HL-60 (cell line): ENCODE data around the gene TPX2.
"Not testable (repeated sequence)": the region's sequence is repeated elsewhere in the genome, so short reads cannot be mapped to it uniquely, and the experiment has no call there.

Source experiments
- DNase-seq, 2 experiments: peaks; one replicate each; pipeline ENCODE4 v3.0.0-alpha.2; 2010 to 2020; ENCODE audit warnings: low read depth in 1 of 2, low spot score in 1 of 2
- H3K27ac ChIP-seq: fragments of 250-450 bp; sonication (Bioruptor Pico); replicated peaks from 2 replicates; pipeline ENCODE4 v1.5.1; 2020; ENCODE audit warnings: mild to moderate bottlenecking, moderate library complexity
- H3K27me3 ChIP-seq: fragments of 250-450 bp; sonication (Bioruptor Pico); 2 replicates; pipeline ENCODE4 v1.5.1; 2021; ENCODE audit warnings: mild to moderate bottlenecking, moderate library complexity; ENCODE audit not compliant: insufficient read depth, poor library complexity, severe bottlenecking
- H3K4me3 ChIP-seq: replicated peaks from 2 replicates; pipeline ENCODE4 v1.5.1; 2011; ENCODE audit warnings: mild to moderate bottlenecking, control low read depth, low read length; ENCODE audit not compliant: insufficient read depth
- GABPA ChIP-seq: IDR thresholded peaks from 2 replicates; pipeline ENCODE4 v1.6.1; 2012; ENCODE audit warnings: low read depth
- POLR2AphosphoS5 ChIP-seq: IDR thresholded peaks from 2 replicates; pipeline ENCODE4 v1.6.1; 2012; ENCODE audit warnings: low read depth
- SPI1 ChIP-seq: IDR thresholded peaks from 2 replicates; pipeline ENCODE4 v1.6.1; 2012; ENCODE audit warnings: low read depth, mild to moderate bottlenecking, borderline replicate concordance
- TF ChIP-seq, protein P1 (sequence below): IDR thresholded peaks from one replicate; pipeline ENCODE4 v1.5.1; 2011; ENCODE audit warnings: low read length, control low read depth, inconsistent platforms; ENCODE audit not compliant: insufficient read depth
- TF ChIP-seq, protein P2 (sequence below): IDR thresholded peaks from 2 replicates; pipeline ENCODE4 v1.6.1; 2012; ENCODE audit warnings: low read depth; ENCODE audit not compliant: insufficient replicate concordance

TPX2 gene

DNA sequence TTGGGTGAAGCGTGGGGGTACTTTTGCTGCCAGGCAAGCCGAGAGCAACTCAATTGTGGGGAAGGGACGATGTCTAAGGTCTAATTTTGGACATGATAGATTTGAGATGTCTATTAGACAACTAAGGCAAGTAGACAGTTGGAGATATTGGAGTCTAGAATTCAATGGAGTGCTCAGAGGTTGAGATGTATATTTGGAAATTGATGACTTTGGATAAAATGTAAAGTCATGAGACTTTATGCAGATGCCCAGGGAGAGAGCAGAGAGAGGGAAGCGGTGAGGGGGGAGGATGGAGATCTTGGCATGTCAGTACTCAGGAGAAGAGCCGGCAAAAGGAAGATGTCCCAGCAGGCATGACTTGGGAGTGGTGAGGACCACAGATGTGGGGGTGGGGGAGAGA is 87.0 kb downstream of the TPX2 start:
- Histone ChIP-seq H3K4me3 (no peak overlapping the region), H3K27ac (no peak overlapping the region), H3K27me3 (no peaks in the 10 kb centered on the region)
- TF ChIP-seq, protein P1, sequence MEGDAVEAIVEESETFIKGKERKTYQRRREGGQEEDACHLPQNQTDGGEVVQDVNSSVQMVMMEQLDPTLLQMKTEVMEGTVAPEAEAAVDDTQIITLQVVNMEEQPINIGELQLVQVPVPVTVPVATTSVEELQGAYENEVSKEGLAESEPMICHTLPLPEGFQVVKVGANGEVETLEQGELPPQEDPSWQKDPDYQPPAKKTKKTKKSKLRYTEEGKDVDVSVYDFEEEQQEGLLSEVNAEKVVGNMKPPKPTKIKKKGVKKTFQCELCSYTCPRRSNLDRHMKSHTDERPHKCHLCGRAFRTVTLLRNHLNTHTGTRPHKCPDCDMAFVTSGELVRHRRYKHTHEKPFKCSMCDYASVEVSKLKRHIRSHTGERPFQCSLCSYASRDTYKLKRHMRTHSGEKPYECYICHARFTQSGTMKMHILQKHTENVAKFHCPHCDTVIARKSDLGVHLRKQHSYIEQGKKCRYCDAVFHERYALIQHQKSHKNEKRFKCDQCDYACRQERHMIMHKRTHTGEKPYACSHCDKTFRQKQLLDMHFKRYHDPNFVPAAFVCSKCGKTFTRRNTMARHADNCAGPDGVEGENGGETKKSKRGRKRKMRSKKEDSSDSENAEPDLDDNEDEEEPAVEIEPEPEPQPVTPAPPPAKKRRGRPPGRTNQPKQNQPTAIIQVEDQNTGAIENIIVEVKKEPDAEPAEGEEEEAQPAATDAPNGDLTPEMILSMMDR, result no peak
- TF ChIP-seq, protein P2, sequence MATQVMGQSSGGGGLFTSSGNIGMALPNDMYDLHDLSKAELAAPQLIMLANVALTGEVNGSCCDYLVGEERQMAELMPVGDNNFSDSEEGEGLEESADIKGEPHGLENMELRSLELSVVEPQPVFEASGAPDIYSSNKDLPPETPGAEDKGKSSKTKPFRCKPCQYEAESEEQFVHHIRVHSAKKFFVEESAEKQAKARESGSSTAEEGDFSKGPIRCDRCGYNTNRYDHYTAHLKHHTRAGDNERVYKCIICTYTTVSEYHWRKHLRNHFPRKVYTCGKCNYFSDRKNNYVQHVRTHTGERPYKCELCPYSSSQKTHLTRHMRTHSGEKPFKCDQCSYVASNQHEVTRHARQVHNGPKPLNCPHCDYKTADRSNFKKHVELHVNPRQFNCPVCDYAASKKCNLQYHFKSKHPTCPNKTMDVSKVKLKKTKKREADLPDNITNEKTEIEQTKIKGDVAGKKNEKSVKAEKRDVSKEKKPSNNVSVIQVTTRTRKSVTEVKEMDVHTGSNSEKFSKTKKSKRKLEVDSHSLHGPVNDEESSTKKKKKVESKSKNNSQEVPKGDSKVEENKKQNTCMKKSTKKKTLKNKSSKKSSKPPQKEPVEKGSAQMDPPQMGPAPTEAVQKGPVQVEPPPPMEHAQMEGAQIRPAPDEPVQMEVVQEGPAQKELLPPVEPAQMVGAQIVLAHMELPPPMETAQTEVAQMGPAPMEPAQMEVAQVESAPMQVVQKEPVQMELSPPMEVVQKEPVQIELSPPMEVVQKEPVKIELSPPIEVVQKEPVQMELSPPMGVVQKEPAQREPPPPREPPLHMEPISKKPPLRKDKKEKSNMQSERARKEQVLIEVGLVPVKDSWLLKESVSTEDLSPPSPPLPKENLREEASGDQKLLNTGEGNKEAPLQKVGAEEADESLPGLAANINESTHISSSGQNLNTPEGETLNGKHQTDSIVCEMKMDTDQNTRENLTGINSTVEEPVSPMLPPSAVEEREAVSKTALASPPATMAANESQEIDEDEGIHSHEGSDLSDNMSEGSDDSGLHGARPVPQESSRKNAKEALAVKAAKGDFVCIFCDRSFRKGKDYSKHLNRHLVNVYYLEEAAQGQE, result no peak
- TF ChIP-seq POLR2AphosphoS5 (no peak), SPI1 (no peak), GABPA (no peak)
- no peak for DNase-seq

DNA sequence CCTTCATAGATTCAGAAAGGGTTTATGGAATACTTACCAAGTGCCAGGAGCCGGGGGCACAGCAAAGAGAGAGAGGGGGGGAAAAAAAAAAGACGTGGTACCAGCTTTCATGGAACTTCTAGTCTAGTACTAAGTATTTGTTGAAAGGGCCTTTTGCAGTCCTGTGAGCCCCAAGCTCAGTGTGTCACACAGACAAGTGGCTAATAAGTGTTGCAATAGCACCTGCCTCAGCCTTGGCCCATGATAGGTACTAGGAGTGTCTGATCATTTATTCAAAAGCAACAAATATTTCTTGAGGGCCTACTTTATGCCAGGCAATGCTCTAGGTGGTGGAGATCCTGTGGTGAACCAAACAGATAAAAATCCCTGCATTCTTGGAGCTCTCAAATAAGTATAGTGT is 88.0 kb downstream of the TPX2 start:
- Histone ChIP-seq H3K27ac (no peak overlapping the region), H3K4me3 (no peak overlapping the region), H3K27me3 (no peaks in the 10 kb centered on the region)
- TF ChIP-seq POLR2AphosphoS5 (no peak), SPI1 (no peak), GABPA (no peak)
- TF ChIP-seq, protein P1, result no peak
- TF ChIP-seq, protein P2, result no peak
- DNase-seq, result no peak

DNA sequence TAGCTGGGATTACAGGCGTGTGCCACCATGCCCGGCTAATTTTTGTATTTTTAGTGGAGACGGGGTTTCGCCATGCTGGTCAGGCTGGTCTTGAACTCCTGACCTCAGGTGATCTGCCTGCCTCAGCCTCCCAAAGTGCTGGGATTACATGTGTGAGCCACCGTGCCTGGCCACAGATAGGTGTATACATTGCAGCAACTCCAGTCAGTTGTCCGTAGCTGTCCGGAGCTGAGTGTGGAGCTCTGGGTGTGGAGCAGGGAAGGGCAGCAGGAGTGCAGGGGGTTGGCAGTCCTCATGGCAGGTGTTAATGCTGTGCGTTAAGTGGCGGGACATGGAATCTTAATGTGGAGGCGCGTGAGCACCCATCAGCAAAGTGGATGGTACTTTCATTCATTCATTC is 88.9 kb downstream of the TPX2 start:
- not testable (repeated sequence) for H3K27ac ChIP-seq, DNase-seq, H3K4me3 ChIP-seq, H3K27me3 ChIP-seq

DNA sequence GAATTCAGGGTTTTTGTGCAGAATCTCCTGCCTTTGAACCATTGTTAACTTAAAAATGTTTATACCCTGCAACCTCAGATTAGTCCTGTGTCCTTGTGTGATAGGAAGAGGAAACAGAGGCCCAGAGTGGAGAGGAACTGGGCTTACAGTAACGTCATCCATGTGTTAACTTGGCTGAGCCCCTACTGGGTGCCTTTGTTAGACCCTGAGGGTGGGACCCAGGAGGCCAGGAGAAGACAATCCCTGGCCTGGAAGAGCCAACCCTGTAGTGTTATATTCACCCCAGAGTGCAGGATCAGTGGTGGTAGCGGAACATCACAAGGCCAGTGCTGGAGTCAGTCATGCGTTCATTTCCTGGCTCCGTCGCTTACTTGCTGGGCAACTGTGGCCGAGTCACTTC is 90.6 kb downstream of the TPX2 start:
- no peak for DNase-seq
- no peaks in the 10 kb centered on the region for H3K27me3 ChIP-seq
- TF ChIP-seq GABPA, result no peak
- no peak for TF ChIP-seq SPI1
- TF ChIP-seq, protein P1, result no peak
- no peak for TF ChIP-seq POLR2AphosphoS5
- TF ChIP-seq, protein P2, result no peak
- no peak overlapping the region for H3K4me3 ChIP-seq
- no peak overlapping the region for H3K27ac ChIP-seq
